GM18951 (cell line): ENCODE results near the gene MAML3.

Experiments used
- POLR2A ChIP-seq: IDR thresholded peaks from 4 replicates; pipeline ENCODE4 v1.6.1; 2011; ENCODE audit warnings: mild to moderate bottlenecking; ENCODE audit not compliant: insufficient read length, insufficient read depth; ENCODE audit errors: extremely low read depth
- in situ Hi-C: fragments of 300-500 bp; cut with MboI; formaldehyde crosslinking; loops from one replicate; pipeline ENCODE4 v1.12.0; 2022; ENCODE audit warnings: low sequenced_read_pairs, mixed read lengths, inconsistent platforms; ENCODE audit not compliant: unreplicated experiment

MAML3 gene

DNA sequence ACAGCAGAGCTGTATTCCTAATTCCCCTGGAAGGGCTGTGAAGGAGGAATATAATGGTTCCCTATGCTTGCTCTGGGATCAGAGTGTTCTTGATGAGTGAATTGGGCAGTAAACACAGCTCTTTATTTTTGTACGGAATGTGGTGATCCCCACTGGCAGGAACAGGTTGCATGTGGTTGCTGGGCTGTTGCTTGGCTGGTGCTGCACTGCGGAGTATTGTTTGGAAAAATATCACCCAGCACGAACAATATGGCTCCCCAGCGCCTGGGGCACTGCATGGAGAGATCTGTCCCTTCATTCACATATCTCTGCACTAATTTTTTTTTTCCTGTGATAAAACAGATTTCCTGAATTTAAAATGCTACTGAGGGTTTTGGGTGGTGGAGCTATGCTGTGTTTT lies 368.6 kb downstream of the MAML3 start:
- in situ Hi-C loops: no loop called here

DNA sequence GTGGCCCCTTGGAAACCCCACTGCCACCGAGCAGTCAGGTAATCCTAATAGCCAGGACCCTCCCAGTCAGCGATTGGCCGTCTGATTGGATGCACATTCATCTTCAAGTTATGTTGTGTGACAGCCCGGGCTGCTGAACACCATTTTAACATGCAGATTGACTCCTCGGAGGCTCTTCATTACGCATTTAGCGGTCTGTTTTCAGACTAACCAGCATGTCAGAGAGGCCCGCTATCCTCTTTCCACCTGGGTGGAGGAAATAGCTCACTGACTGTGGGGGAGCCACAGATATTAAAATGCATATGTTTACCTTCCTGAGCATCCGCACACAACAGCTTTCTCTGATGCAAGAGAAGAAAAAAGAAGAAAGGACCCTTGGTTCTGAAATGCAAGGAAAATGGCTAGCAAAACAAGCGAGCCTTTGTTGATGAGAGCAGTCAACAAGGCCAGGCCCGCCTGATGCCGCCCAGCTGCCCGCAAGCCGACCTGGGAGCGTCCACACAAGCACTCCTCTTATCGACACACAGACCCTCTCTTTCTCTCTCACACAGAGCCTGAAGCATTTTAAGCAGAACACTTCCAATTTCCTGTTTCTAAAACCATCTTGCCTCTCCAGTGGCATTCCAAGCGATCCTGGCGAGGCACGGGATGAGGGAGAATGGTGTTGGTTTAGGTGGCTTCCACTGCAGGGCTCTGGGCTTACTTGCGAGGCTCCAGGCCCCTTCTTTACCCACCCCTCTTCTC lies 370.1 kb downstream of the MAML3 start:
- in situ Hi-C loops: no loop called here
- no peak for TF ChIP-seq POLR2A

More for the DNA sequence above, 368.6 kb downstream of the MAML3 start:
- no peak for TF ChIP-seq POLR2A

DNA sequence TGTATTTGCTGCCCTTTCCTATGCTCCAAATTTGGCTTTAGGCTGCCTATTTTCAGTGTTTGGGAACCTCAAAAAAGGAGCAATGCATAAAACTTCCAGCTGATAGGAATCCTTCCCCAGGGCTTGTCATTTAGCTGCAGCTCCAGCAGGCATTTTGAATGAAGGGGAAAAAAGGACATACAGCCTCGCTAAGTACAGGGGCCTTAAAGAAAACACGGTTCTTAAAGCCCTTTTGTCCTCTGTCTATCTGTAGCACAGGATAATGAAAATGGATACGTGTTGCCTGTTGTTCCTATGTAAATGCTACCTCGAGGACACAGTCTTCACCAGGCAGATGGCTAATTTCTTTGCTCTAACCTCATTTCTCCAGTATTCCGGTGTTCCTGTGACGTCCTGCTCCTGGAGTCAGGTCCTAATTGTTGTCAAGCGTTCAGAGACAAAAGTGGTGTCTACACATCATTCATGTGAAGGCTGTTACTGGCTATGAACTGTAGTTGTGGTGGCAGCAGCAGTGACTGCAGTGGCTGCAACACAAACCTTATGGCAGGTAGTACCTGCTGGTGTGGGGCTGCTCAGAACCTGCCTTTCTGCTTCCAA lies 371.0 kb downstream of the MAML3 start:
- TF ChIP-seq POLR2A: no peak
- in situ Hi-C loops: no loop called here

DNA sequence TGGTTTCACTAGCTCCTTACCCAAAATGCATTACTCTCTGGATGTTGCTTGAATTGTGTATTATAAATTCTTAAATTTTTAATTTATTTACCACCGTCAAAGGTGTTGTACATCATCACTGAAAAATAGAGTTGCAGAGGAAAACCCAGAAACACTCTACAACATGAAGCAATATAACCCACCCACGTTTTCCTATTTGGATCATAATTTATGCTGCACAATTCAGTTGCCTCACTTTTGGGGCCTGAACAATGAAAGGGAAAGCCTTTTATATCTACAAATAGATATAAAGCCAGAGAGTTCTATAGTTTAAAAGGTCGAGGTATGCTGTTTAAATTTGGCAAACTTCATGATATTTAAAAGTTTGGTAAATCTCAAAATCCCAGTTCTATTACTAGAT lies 372.9 kb downstream of the MAML3 start:
- TF ChIP-seq POLR2A: no peak
- in situ Hi-C loops: no loop called here

DNA sequence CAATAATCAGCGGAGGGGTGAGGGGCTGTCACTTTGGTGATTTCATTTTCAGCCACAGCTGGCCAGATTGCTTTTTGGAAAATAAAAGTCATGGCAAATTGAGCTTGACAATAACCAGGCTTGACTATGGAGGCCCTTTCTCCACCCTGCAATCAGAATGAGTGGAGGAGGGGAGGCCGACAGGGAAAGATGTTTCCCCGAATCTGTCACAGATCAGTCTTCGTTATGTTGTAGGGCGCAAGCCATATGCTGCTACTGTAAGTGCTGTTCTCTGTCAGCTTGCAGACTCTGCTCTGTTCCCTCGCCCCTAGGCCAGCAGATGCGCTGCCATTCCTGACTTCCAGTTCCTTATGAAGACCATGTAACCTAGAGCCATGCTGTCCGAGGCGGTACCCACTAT lies 374.3 kb downstream of the MAML3 start:
- in situ Hi-C loops: no loop called here

DNA sequence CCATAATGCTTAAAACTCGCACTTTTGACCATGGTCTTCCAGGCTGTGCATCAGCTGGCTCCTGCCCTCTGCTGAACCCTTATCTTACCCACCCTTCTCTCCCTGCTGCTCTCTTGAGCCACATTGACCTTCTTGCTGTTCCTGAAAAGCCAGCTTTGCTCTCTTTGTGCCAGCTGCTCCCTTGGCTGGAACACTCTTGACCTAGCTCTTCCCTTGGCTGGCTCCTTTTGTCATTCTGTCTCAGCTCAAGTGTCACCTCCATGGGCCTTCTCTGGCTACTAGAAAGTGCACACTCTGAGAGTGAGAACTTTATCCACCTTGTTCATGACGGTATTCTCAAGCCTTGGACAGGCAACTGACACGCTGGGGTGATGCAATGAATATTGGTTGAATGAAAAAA lies 376.2 kb downstream of the MAML3 start:
- TF ChIP-seq POLR2A: no peak

More for the DNA sequence above, 374.3 kb downstream of the MAML3 start:
- TF ChIP-seq POLR2A: no peak

DNA sequence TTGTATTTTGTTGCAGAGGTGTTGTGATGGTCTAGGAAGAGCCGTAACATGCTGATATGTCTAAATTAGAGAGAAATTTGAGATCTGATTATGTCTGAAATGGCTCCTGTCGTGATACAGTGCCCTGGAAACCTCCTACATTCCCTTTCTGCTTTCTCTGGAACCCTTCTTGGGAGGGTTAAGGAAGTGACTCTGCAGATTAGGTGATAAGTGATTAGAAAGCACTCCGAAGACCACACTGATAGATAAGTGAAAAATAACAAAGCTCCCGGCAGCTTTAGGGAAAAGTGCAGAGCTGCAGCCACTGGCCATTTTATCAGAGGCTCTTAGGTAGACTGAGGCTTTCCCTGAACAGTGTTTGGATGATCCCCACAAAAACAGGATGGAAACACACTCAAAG lies 377.7 kb downstream of the MAML3 start:
- no peak for TF ChIP-seq POLR2A
- in situ Hi-C loops: no loop called here

More for the DNA sequence above, 376.2 kb downstream of the MAML3 start:
- in situ Hi-C loops: no loop called here

DNA sequence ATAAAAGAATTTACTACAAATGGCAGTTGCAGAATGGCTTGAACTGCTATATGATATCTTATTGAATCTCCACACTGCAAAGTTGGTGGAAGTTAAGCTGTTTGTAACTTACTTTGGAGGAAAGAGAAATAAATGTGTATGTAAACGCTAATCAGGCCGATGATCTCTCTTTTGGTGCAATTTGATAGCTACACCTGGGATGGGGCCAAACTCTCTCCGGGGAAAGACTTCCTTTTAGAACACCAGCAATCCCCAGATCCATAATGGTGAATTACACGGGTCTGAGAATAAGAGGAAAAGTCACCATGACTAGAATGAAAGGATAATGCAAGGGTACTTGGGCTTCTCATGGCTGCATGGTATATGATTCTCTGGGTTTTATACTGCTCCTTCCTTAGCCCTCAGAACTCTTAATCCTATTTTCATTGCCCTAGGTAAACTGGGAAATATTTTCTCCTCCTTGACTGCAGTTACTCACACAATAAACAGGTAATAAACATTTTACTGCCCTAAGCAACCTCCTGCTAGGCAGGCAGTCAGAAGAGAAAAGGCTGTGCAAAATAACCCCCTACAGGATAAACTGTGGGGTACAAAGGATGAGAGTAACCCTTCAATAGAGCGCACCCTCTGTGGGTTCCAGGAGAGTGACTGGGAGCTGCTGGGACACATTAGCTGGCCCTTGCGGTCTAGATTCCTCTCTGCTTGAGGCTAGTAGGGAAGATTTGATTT lies 379.1 kb downstream of the MAML3 start:
- in situ Hi-C loops: no loop called here

DNA sequence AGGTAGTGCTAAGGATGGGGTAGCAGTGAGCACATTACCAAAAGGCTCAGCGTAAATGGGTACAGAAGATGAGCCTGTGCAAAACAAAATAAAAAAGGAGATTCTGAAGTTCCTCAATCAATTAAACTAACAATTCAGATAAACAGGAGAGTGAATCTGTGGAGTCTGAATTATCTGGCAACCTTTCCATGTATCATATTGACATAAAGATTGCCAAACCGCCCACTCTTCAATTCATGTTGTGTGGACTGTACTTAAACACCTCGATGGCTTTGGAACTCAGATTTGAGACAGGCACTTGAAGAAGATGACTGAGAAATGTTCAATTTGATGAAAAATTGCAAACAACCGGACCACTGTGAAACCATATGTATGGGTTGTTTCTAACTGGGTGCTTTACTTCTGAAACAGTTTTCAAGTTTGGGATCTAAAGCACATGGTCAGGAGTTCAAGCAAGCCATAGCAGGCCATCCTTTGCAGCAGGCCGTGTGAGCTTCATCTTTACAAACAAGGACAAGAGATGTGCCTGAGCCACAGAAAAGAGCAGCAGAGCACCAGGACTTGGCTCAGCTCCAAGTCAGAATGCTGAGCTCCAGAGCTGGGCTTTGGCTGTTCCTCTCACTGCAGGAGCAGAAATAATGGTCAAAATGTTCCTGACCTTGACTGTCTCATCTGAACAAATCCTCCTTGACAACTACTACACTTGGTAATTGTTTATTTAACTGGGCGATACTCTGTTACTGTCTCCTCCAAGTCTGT lies 380.2 kb downstream of the MAML3 start:
- in situ Hi-C loops: no loop called here
- no peak for TF ChIP-seq POLR2A

More for the DNA sequence above, 379.1 kb downstream of the MAML3 start:
- no peak for TF ChIP-seq POLR2A

DNA sequence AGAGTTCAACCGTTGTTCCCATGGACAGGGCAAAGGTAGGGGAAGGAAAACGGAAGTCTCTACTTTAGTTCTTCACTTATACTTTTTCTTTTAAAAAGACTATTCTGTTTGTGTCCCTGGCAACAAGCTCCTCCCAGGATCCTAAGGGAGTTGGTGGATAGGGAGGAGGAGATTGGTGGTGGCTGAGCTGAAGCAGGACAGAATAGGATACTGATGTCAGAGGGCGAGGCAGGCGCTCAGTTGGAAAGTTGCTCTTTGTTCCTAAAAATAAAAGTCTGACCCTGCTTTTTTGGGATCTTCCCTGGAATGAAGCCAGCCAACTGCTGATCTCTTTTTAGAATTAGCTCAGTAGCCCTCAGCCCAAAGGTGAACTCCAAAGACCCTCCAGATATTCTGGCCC lies 383.6 kb downstream of the MAML3 start:
- in situ Hi-C loops: no loop called here
- TF ChIP-seq POLR2A: no peak

DNA sequence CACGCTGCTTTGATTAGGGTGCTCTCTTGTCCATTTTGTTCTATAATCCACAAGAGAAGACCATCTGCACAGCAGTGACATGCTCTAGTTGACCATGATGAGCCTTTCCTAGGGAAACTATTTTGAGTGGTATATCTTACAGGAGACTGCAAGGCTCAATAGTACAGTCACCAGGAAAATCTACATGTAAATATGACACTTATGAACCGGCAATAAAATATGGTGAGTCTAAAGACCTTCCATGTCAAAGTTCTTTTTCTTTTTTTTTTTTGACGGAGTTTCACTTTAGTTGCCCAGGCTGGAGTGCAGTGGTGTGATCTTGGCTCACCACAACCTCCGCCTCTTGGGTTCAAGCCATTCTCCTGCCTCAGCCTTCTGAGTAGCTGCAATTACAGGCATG lies 384.6 kb downstream of the MAML3 start:
- in situ Hi-C loops: no loop called here
- no peak for TF ChIP-seq POLR2A

DNA sequence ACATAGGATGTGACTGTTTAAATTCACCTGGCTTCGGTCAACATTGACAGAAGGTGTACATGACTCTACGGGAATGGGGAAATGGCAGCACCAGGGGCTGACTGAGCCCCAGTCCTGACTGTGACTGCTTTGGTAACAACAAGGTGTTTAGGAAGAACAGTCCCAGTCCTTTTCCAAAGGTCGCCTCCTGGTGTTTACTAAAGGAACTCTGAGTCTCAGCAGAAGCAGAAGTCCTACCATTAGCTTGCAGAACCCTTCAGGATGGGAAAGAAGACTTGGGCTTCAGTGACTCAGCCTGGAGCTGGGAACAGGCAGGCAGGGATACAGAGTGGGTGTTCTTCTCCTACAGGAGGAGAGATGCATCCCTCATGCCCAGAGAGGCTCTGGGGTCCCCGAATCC lies 385.1 kb downstream of the MAML3 start:
- in situ Hi-C loops: no loop called here
- TF ChIP-seq POLR2A: no peak

DNA sequence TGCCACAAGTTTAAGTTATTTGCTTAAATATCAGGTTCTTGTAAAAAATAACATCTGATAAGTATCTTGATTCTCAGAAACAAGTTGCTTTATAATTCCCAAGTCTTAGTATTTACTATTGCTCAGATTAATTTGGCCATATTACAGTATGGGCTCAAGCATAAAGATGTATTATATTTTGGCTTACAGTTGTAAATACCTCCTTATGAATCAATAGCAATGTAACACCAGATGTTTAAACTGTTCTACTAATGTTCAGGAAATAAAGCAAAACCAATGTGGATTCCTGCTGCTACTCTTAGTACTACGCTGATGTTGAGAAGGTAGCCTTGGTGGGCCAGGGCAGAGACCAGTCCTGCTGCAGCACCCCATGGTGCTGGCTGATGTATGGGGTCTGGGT lies 385.6 kb downstream of the MAML3 start:
- no peak for TF ChIP-seq POLR2A
- in situ Hi-C loops: no loop called here

DNA sequence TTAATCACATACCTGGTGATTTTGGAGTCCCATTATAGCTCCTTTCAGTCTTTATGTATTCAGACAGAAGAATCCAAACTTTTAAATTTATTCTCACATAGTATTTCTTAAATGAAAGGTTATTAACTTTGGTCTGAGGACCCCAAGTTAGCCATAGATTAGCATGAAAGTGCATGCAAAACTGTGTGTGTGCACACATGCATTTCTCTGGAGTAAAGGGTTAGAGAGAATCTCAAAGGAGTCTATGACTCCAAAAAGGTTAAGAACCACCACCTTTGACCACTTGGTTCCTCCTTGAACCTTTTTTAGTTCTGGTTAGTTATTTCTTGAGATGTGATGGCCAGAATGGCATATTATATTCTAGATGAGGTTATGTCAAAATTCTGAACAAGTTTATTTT lies 386.4 kb downstream of the MAML3 start:
- in situ Hi-C loops: no loop called here
- TF ChIP-seq POLR2A: no peak

DNA sequence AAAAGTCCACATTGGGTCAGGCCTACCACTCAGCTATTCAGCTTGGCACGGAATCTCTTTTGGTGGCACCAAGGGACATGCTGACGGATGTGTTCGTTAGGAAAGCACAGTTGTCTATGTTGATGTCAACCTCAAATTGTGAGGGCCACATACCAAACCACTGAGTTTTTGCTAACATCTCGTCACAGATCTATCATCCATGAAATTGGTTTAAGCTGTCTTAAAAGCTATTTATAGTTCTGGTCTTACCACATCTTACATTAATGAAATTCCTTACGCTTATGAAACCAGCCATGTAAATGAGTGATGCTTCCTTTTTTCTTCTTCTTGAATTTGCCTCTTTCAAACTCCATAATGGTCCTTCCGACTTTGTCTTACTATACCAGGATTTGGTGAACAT lies 386.8 kb downstream of the MAML3 start:
- in situ Hi-C loops: no loop called here
- TF ChIP-seq POLR2A: no peak
